ENCODE results near the gene KCTD3. TPM values are rescaled to one million over a fixed set of nuclear protein-coding genes. Genes with fewer than 3 reads are reported as not detected.

Gene KCTD3
- total RNA-seq, 1 experiment from 2014 or later: 50.7 TPM

GRCh38 chr1:215567491-215568298 is 591 bp downstream of the KCTD3 start:
- Mint-ChIP-seq H3K27ac (ENCODE audit: unreplicated experiment) (peak overlapping the region; percentile 99), H3K4me3 (ENCODE audit: unreplicated experiment) (peak overlapping the region; percentile 99), H3K4me1 (ENCODE audit: low read depth, unreplicated experiment) (peaks cover 12% of the 10 kb centered on the region), H3K36me3 (ENCODE audit: insufficient read depth, unreplicated experiment) (peaks cover 15% of the 10 kb centered on the region), H3K9me3 (ENCODE audit: unreplicated experiment) (no peaks in the 10 kb centered on the region), H3K27me3 (ENCODE audit: insufficient read depth, unreplicated experiment) (no peaks in the 10 kb centered on the region)
- DNase-seq: peak; percentile 69 to 70
- no peaks in the 10 kb centered on the region for H3K9me3 ChIP-seq
- peaks cover 24% of the 10 kb centered on the region for H3K4me1 ChIP-seq
- BruUV-seq (replicated peaks): no TSS peak
- CTCF ChIA-PET: no interaction called here
- intact Hi-C loops (cut with micrococcal nuclease; ENCODE audit: unreplicated experiment): loop anchor here (1.0 to 2.0 kb wide), 4 partner anchors 9 to 39 kb away; no protein-coding TSS in a partner anchor
- TF ChIP-seq CTCF (IDR thresholded peaks at IDR 0.05; ENCODE audit: insufficient read depth in 1 of 2, low read depth in 1 of 2, low read length in 1 of 2, severe bottlenecking in 1 of 2, unreplicated experiment in 1 of 2): no peak
- H3K36me3 ChIP-seq (ENCODE audit: control insufficient read depth, insufficient read depth, low read length): no peaks in the 10 kb centered on the region
- POLR2A ChIA-PET: interaction anchor here (0.6 kb wide), 1 partner anchor 1771 kb away, joined by 3 read pairs; no protein-coding TSS in a partner anchor
- peak overlapping the region; percentile 70 for H3K4me3 ChIP-seq (ENCODE audit: low read depth, low read length)
- no peaks in the 10 kb centered on the region for H3K27me3 ChIP-seq (replicated peaks; ENCODE audit: control insufficient read depth, insufficient read depth, low read length)

- Mint-ChIP-seq H3K4me3 (ENCODE audit: unreplicated experiment) (peak overlapping the region; percentile 99), H3K4me1 (ENCODE audit: low read depth, unreplicated experiment) (peaks cover 17% of the 10 kb centered on the region), H3K27ac (ENCODE audit: unreplicated experiment) (peak overlapping the region; percentile 99), H3K27me3 (ENCODE audit: insufficient read depth, unreplicated experiment) (no peaks in the 10 kb centered on the region), H3K9me3 (ENCODE audit: unreplicated experiment) (no peaks in the 10 kb centered on the region), H3K36me3 (ENCODE audit: insufficient read depth, unreplicated experiment) (peaks cover 20% of the 10 kb centered on the region)
- no peak for TF ChIP-seq CTCF (IDR thresholded peaks at IDR 0.05; ENCODE audit: insufficient read depth in 1 of 2, low read depth in 1 of 2, low read length in 1 of 2, severe bottlenecking in 1 of 2, unreplicated experiment in 1 of 2)
- Histone ChIP-seq H3K36me3 (ENCODE audit: control insufficient read depth, insufficient read depth, low read length) (no peaks in the 10 kb centered on the region), H3K9me3 (no peaks in the 10 kb centered on the region), H3K27me3 (replicated peaks; ENCODE audit: control insufficient read depth, insufficient read depth, low read length) (no peaks in the 10 kb centered on the region), H3K4me3 (ENCODE audit: low read depth, low read length) (peak overlapping the region; percentile 70), H3K4me1 (peaks cover 24% of the 10 kb centered on the region)
- no peak for DNase-seq
- POLR2A ChIA-PET: interaction anchor here (0.6 kb wide), 1 partner anchor 1770 kb away, joined by 3 read pairs; no protein-coding TSS in a partner anchor
- CTCF ChIA-PET: no interaction called here
- intact Hi-C loops (cut with micrococcal nuclease; ENCODE audit: unreplicated experiment): no loop called here
- no TSS peak for BruUV-seq (replicated peaks)
These were observed 1.2 kb downstream of the KCTD3 start for GRCh38 chr1:215568299-215568692.

- no peak overlapping the region for H3K4me3 ChIP-seq (ENCODE audit: low read depth, low read length)
- peaks cover 24% of the 10 kb centered on the region for H3K4me1 ChIP-seq
- Mint-ChIP-seq H3K9me3 (ENCODE audit: unreplicated experiment) (no peaks in the 10 kb centered on the region), H3K4me1 (ENCODE audit: low read depth, unreplicated experiment) (peaks cover 19% of the 10 kb centered on the region), H3K27me3 (ENCODE audit: insufficient read depth, unreplicated experiment) (no peaks in the 10 kb centered on the region), H3K27ac (ENCODE audit: unreplicated experiment) (peak overlapping the region; percentile 70), H3K36me3 (ENCODE audit: insufficient read depth, unreplicated experiment) (peaks cover 21% of the 10 kb centered on the region), H3K4me3 (ENCODE audit: unreplicated experiment) (peak overlapping the region; percentile 99)
- H3K9me3 ChIP-seq: no peaks in the 10 kb centered on the region
- no peak for DNase-seq
- no peaks in the 10 kb centered on the region for H3K27me3 ChIP-seq (replicated peaks; ENCODE audit: control insufficient read depth, insufficient read depth, low read length)
- intact Hi-C loops (cut with micrococcal nuclease; ENCODE audit: unreplicated experiment): no loop called here
- ChIA-PET CTCF (no interaction called here), POLR2A (no interaction called here)
- no peak for TF ChIP-seq CTCF (IDR thresholded peaks at IDR 0.05; ENCODE audit: insufficient read depth in 1 of 2, low read depth in 1 of 2, low read length in 1 of 2, severe bottlenecking in 1 of 2, unreplicated experiment in 1 of 2)
- no peaks in the 10 kb centered on the region for H3K36me3 ChIP-seq (ENCODE audit: control insufficient read depth, insufficient read depth, low read length)
- BruUV-seq (replicated peaks): no TSS peak
These were observed 3.1 kb downstream of the KCTD3 start for GRCh38 chr1:215569986-215570824.
